ENCODE results near the gene ADNP.

DNA sequence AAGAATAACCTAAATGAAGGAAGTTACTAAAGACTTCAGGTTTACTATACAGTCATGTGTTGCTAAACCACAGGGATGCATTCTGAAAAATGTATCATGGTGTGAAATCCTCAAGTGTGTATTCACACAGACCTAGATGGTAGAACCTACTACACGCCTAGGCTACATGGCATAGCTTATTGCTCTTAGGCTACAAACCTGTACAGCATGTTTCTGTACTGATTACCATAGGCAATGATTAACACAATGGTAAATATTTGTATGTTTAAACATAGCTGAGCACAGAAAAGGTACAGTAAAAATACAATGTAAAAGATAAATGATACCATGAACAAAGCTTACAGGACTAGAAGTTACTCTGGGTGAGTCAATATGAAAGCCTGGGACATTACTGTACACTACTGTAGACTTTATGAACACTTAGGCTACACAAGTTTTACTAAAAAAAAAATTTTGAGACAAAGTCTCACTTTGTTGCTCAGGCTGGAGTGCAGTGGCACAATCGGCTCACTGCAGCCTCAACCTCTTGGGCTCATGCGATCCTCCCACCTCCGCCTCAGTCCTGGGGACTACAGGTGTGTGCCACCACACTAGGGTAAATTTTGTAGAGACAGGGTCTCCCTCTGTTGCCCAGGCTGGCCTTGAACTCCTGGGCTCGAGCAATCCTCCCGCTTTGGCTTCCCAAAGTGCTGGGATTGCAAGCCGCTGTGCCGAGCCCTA, 36.0 kb downstream of the ADNP start:
- TF ChIP-seq, protein P1, sequence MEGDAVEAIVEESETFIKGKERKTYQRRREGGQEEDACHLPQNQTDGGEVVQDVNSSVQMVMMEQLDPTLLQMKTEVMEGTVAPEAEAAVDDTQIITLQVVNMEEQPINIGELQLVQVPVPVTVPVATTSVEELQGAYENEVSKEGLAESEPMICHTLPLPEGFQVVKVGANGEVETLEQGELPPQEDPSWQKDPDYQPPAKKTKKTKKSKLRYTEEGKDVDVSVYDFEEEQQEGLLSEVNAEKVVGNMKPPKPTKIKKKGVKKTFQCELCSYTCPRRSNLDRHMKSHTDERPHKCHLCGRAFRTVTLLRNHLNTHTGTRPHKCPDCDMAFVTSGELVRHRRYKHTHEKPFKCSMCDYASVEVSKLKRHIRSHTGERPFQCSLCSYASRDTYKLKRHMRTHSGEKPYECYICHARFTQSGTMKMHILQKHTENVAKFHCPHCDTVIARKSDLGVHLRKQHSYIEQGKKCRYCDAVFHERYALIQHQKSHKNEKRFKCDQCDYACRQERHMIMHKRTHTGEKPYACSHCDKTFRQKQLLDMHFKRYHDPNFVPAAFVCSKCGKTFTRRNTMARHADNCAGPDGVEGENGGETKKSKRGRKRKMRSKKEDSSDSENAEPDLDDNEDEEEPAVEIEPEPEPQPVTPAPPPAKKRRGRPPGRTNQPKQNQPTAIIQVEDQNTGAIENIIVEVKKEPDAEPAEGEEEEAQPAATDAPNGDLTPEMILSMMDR (IDR thresholded peaks at IDR 0.05) = no peak
- TF ChIP-seq POLR2A (IDR thresholded peaks at IDR 0.05) = no peak
- TF ChIP-seq EP300 (IDR thresholded peaks at IDR 0.05) = no peak
